GM12892 (cell line): ENCODE results near the gene HMCES.

ENCODE experiments used
- POLR2A ChIP-seq: IDR thresholded peaks from 2 replicates; pipeline ENCODE4 v1.6.1; 2011; ENCODE audit warnings: low read depth, low read length, control low read depth
- POLR2AphosphoS5 ChIP-seq: IDR thresholded peaks from 2 replicates; pipeline ENCODE4 v1.6.1; 2011; ENCODE audit warnings: low read depth, low read length, control low read depth

DNA sequence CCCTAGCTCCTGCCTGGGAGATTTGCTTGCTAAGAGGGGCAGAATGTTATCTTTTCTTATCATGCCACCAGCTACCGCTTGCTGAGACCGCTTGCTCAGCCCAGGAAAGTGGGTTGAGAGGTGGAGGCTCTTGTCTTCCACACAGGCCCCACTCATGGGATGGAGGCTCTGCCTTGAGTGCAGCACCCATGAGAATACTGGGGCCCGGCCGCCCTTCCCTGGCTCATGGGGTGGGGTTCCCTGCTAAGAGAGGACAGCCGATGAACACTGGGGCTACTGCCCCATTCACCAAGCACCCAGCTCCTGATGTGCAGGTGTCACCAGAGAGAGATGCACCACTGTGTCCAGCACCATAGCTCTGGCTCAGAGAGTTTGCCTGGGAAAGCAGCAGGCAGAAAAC is 55.2 kb downstream of the HMCES start:
- TF ChIP-seq POLR2A (no peak), POLR2AphosphoS5 (no peak)
